ENCODE data around the gene DGKE. TPM values are rescaled to one million over a fixed set of nuclear protein-coding genes. Genes with fewer than 3 reads are reported as not detected.

DGKE gene
- total RNA-seq, 1 experiment from 2014 or later = 10.0 TPM

GRCh38 chr17:56899403-56899802 is 65.5 kb downstream of the DGKE start:
- TF ChIP-seq CTCF (conservative IDR thresholded peaks at IDR 0.05; ENCODE audit: low read depth, low read length) (no peak), EZH2 (IDR thresholded peaks at IDR 0.05; ENCODE audit: borderline replicate concordance, low read depth, low read length, poor library complexity, severe bottlenecking) (no peak)
- DNase-seq (ENCODE audit: low spot score) = no peak
- no peaks in the 10 kb centered on the region for H3K27me3 ChIP-seq (replicated peaks; ENCODE audit: insufficient read depth, low read depth, low read length, poor library complexity)
- ChIA-PET POLR2A (ENCODE audit: low non-redundant PET) (no interaction called here), CTCF (no interaction called here)
- no peak overlapping the region for H3K27ac ChIP-seq (ENCODE audit: low read depth, low read length, poor library complexity, severe bottlenecking)
- H3K4me1 ChIP-seq (ENCODE audit: insufficient read depth, low read length, poor library complexity, severe bottlenecking) = no peaks in the 10 kb centered on the region
- no TSS peak for BruUV-seq (replicated peaks)
- intact Hi-C loops (cut with micrococcal nuclease; ENCODE audit: unreplicated experiment) = no loop called here
- peaks cover 46% of the 10 kb centered on the region for H3K36me3 ChIP-seq (ENCODE audit: insufficient read depth, low read length, poor library complexity, severe bottlenecking)
- no peaks in the 10 kb centered on the region for H3K9me3 ChIP-seq (ENCODE audit: low read depth, low read length, poor library complexity, severe bottlenecking)
- no peak overlapping the region for H3K4me3 ChIP-seq (ENCODE audit: low read depth, low read length, poor library complexity, severe bottlenecking)

- Histone ChIP-seq H3K36me3 (ENCODE audit: insufficient read depth, low read length, poor library complexity, severe bottlenecking) (peaks cover 50% of the 10 kb centered on the region), H3K27ac (ENCODE audit: low read depth, low read length, poor library complexity, severe bottlenecking) (no peak overlapping the region), H3K9me3 (ENCODE audit: low read depth, low read length, poor library complexity, severe bottlenecking) (no peaks in the 10 kb centered on the region), H3K4me1 (ENCODE audit: insufficient read depth, low read length, poor library complexity, severe bottlenecking) (no peaks in the 10 kb centered on the region), H3K27me3 (replicated peaks; ENCODE audit: insufficient read depth, low read depth, low read length, poor library complexity) (no peaks in the 10 kb centered on the region), H3K4me3 (ENCODE audit: low read depth, low read length, poor library complexity, severe bottlenecking) (no peak overlapping the region)
- no TSS peak for BruUV-seq (replicated peaks)
- DNase-seq (ENCODE audit: low spot score) = peak; percentile 56
- CTCF ChIA-PET = no interaction called here
- intact Hi-C loops (cut with micrococcal nuclease; ENCODE audit: unreplicated experiment) = no loop called here
- POLR2A ChIA-PET (ENCODE audit: low non-redundant PET) = no interaction called here
- TF ChIP-seq CTCF (conservative IDR thresholded peaks at IDR 0.05; ENCODE audit: low read depth, low read length) = no peak
- TF ChIP-seq EZH2 (IDR thresholded peaks at IDR 0.05; ENCODE audit: borderline replicate concordance, low read depth, low read length, poor library complexity, severe bottlenecking) = no peak
Measured at GRCh38 chr17:56902348-56902747, 68.4 kb downstream of the DGKE start.

- no peak overlapping the region for H3K27ac ChIP-seq (ENCODE audit: low read depth, low read length, poor library complexity, severe bottlenecking)
- POLR2A ChIA-PET (ENCODE audit: low non-redundant PET) = no interaction called here
- no peaks in the 10 kb centered on the region for H3K27me3 ChIP-seq (replicated peaks; ENCODE audit: insufficient read depth, low read depth, low read length, poor library complexity)
- no TSS peak for BruUV-seq (replicated peaks)
- intact Hi-C loops (cut with micrococcal nuclease; ENCODE audit: unreplicated experiment) = no loop called here
- DNase-seq (ENCODE audit: low spot score) = no peak
- H3K9me3 ChIP-seq (ENCODE audit: low read depth, low read length, poor library complexity, severe bottlenecking) = no peaks in the 10 kb centered on the region
- H3K4me3 ChIP-seq (ENCODE audit: low read depth, low read length, poor library complexity, severe bottlenecking) = no peak overlapping the region
- no peaks in the 10 kb centered on the region for H3K4me1 ChIP-seq (ENCODE audit: insufficient read depth, low read length, poor library complexity, severe bottlenecking)
- TF ChIP-seq EZH2 (IDR thresholded peaks at IDR 0.05; ENCODE audit: borderline replicate concordance, low read depth, low read length, poor library complexity, severe bottlenecking) = no peak
- TF ChIP-seq CTCF (conservative IDR thresholded peaks at IDR 0.05; ENCODE audit: low read depth, low read length) = no peak
- H3K36me3 ChIP-seq (ENCODE audit: insufficient read depth, low read length, poor library complexity, severe bottlenecking) = peaks cover 60% of the 10 kb centered on the region
- CTCF ChIA-PET = no interaction called here
Measured at GRCh38 chr17:56903560-56903959, 69.6 kb downstream of the DGKE start.

Data from A673 (cell line).